Astrocyte of the spinal cord (primary cell): ENCODE measurements around the gene ZMYND10.

Source experiments
- DNase-seq: peaks from one replicate; pipeline ENCODE4 v3.0.0; 2011; ENCODE audit warnings: low read depth, low spot score
- H3K4me3 ChIP-seq: 2 replicates; pipeline ENCODE4 v1.5.1; 2011; ENCODE audit warnings: low read depth, mild to moderate bottlenecking, low read length, moderate library complexity
- in situ Hi-C: cut with HindIII; loops from 2 replicates; pipeline ENCODE4 v1.10.0; 2017; ENCODE audit warnings: low sequenced_read_pairs
- TF ChIP-seq, protein P1 (sequence below): IDR thresholded peaks from 2 replicates; pipeline ENCODE4 v1.5.1; 2012; ENCODE audit warnings: low read depth, mild to moderate bottlenecking, low read length, inconsistent platforms

The ZMYND10 gene

DNA sequence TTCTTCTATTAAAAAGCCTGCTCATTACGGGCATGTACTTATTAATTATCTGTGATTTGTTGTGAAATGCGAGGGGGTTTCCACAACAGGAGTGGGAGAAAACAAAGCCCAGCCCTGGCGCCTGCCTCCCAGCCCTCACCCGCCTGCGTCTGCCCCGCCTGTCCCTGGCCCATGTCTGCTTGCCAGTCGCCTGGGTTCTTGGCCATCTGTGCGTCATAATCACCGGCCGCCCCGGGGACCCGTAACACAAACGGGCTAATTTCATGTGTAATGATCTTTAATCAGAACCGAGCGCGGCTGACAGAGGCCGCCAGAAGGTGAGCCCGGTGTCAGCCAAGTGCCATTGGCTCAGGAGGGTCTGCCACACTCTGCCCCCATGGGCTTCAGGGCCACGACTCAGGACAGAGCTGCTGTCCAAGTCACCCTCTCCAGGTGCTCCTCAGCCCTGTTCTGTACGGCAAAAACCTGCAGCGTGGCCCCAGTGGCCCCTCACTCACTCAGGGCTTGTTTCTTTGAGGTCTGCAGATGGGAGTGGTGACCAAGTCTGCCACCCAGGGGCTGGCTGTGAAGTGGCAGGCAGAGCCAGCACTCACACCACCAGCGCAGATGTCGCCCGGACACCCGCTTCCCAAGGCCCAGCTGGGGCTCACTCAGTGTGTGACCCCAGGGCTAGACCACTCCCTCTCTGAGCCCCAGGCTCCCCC, 42.6 kb upstream of the ZMYND10 start:
- DNase-seq = no peak
- no peak overlapping the region for H3K4me3 ChIP-seq
- TF ChIP-seq, protein P1, sequence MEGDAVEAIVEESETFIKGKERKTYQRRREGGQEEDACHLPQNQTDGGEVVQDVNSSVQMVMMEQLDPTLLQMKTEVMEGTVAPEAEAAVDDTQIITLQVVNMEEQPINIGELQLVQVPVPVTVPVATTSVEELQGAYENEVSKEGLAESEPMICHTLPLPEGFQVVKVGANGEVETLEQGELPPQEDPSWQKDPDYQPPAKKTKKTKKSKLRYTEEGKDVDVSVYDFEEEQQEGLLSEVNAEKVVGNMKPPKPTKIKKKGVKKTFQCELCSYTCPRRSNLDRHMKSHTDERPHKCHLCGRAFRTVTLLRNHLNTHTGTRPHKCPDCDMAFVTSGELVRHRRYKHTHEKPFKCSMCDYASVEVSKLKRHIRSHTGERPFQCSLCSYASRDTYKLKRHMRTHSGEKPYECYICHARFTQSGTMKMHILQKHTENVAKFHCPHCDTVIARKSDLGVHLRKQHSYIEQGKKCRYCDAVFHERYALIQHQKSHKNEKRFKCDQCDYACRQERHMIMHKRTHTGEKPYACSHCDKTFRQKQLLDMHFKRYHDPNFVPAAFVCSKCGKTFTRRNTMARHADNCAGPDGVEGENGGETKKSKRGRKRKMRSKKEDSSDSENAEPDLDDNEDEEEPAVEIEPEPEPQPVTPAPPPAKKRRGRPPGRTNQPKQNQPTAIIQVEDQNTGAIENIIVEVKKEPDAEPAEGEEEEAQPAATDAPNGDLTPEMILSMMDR = peak; percentile 49
- in situ Hi-C loops = no loop called here

DNA sequence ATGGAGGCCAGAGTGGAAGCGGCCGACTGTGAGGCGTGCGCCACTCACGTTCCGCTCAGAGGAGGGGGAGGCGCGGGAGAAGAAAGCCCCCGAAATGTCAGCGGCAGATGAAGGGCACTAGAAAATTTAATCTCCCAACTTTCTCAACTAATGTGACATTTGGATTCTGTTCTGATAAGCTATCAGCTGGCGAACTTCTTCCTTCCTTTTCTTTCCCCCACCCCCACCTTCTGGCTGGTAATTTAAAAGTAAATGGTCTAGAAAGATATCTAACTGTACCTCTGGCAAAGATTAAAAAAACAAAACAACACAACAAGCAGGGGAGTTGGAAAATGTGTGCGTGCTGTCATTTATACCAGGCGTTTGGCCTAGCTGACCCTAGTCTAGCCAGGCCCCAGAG, 40.2 kb upstream of the ZMYND10 start:
- DNase-seq = no peak
- TF ChIP-seq, protein P1 = no peak
- no peak overlapping the region for H3K4me3 ChIP-seq
- in situ Hi-C loops = no loop called here

DNA sequence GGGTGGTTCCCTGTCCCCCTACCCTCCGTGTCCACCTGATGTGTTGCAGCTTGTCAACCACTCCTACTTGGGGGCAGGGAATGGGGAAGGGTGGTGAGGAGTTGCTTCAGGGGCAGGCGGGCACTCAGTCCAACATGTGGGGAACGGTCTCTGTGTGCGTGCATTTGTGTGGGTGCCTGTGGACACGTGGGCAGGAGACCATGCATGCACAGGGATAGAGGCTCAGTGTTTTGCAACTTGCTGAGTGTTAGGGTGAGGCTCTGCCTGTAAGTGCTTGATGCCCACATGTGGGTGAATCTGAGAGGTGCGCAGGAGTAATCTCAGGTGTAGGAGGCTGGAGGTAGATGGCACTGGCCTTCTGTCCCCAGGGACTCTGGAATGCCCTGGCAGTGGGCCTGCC, 38.2 kb upstream of the ZMYND10 start:
- TF ChIP-seq, protein P1 = no peak
- H3K4me3 ChIP-seq = no peak overlapping the region
- in situ Hi-C loops = no loop called here
- no peak for DNase-seq

DNA sequence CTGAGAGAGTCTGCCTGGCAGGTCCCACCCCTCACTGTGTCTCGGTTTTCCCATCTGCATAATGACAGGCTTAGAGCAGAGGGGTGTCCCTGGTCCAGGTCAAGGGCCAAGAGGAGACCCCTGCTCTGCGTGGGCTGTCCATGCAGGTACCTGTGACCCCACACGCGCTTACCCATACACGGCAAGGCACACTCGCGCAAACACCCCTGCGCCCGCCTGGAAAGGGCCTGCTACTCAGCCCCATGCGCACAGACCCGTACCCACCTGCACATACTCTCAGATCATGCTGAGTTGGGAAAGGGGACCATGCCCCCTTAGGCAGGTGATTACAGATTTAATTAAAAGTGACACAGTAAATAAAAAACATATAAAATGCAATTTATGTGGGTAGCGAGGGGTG, 37.2 kb upstream of the ZMYND10 start:
- H3K4me3 ChIP-seq = no peak overlapping the region
- no peak for DNase-seq
- TF ChIP-seq, protein P1 = no peak
- in situ Hi-C loops = no loop called here

DNA sequence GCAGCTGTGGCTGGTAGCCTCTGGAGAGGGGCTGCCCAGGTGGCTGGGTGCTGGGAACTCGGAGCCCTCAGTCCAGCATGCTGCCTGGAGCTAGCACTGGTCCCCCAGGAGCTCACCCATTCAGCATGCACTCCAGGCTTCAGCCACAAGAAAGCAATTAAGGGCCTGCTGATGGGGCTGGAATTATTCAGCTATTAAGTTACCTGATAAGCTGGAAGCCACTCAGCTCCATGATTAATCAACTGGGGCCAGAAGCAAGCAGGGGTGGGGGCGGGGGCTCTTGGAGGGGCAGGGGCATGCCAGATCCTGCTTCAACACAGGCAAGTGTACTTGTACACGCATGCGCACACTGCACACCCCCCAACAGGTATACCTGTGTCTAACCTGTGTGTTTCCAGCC, 35.9 kb upstream of the ZMYND10 start:
- no peak overlapping the region for H3K4me3 ChIP-seq
- DNase-seq = no peak
- in situ Hi-C loops = no loop called here
- TF ChIP-seq, protein P1 = no peak

DNA sequence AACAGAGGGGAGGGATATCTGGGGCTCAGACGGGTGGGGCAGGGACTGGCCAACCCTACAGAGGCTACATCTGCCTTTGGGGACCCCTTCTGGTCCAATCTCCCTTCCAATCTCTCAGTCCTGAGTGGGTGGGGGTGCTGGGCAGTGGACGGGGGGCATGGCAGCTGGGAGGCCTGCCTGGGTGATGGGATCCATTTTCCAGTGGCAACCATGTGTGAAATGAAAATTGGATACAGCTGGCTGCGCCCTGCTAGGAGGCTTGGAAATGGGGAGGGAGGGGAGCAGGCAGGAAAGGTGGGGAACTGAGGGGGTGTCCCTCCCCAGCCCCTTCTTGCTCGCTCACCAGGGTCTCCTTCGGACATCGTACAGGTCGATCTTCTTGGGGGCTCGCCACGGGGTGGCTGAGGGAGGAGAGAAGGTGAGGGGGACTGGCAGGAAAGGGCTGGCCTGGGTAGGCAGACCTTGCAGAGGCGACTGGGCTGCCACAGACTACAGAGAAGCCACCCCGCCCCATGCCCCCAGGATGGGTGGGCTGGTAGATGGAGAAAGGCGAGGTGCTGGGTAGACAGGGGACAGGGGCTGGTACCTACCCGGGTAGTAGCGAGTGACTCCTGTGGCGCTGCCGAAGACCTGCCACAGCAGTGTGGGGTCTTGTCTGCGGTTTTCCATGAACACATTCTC, 35.0 kb upstream of the ZMYND10 start:
- DNase-seq = no peak
- in situ Hi-C loops = no loop called here
- TF ChIP-seq, protein P1 = no peak
- no peak overlapping the region for H3K4me3 ChIP-seq
